Smooth muscle cell (in vitro differentiated cells): ENCODE results near the gene LTBR. TPM values are rescaled to one million over a fixed set of nuclear protein-coding genes. Genes with fewer than 3 reads are reported as not detected.

Source experiments
- DNase-seq: peaks from one replicate; lab custom pipeline; 2025; ENCODE audit not compliant: unreplicated experiment; lab: John Stamatoyannopoulos, UW
- H2AFZ ChIP-seq: fragments of 200-600 bp; sonication (generic); 2 replicates; pipeline ENCODE4 v1.6.0; 2016; ENCODE audit warnings: antibody characterized with exemption, low read depth, mild to moderate bottlenecking
- H3F3A ChIP-seq: fragments of 200-600 bp; sonication (generic); 2 replicates; pipeline ENCODE4 v1.6.0; 2017; ENCODE audit warnings: antibody characterized with exemption, low read depth
- H3K27ac ChIP-seq: fragments of 200-600 bp; sonication (generic); 2 replicates; pipeline ENCODE4 v1.5.1; 2016; ENCODE audit warnings: low read depth, mild to moderate bottlenecking
- H3K27me3 ChIP-seq: fragments of 200-600 bp; sonication (generic); 2 replicates; pipeline ENCODE4 v1.6.1; 2016; ENCODE audit warnings: low read depth, mild to moderate bottlenecking
- H3K36me3 ChIP-seq: fragments of 200-600 bp; sonication (generic); 2 replicates; pipeline ENCODE4 v1.5.1; 2016; ENCODE audit warnings: low read depth
- H3K4me1 ChIP-seq: fragments of 200-600 bp; sonication (generic); 2 replicates; pipeline ENCODE4 v1.5.1; 2016; ENCODE audit warnings: low read depth
- H3K4me2 ChIP-seq: fragments of 200-600 bp; sonication (generic); 2 replicates; pipeline ENCODE4 v1.6.0; 2016; ENCODE audit warnings: mild to moderate bottlenecking
- H3K4me3 ChIP-seq: fragments of 200-600 bp; sonication (generic); 2 replicates; pipeline ENCODE4 v1.5.1; 2016; ENCODE audit warnings: mild to moderate bottlenecking
- H3K79me2 ChIP-seq: fragments of 200-600 bp; sonication (generic); 2 replicates; pipeline ENCODE4 v1.6.0; 2016; ENCODE audit warnings: low read depth, mild to moderate bottlenecking
- H3K9ac ChIP-seq: fragments of 200-600 bp; sonication (generic); 2 replicates; pipeline ENCODE4 v1.6.0; 2016; ENCODE audit warnings: low read depth
- H3K9me3 ChIP-seq: fragments of 200-600 bp; sonication (generic); replicated peaks from 2 replicates; pipeline ENCODE4 v1.5.1; 2016; ENCODE audit warnings: low read depth
- H4K20me1 ChIP-seq: fragments of 200-600 bp; sonication (generic); 2 replicates; pipeline ENCODE4 v1.6.0; 2016; ENCODE audit warnings: low read depth
- CTCF ChIP-seq: fragments of 200-600 bp; sonication (generic); IDR thresholded peaks from 2 replicates; pipeline ENCODE4 v1.5.1; 2017; ENCODE audit warnings: borderline replicate concordance, mild to moderate bottlenecking, antibody characterized with exemption; ENCODE audit not compliant: insufficient read depth, poor library complexity, severe bottlenecking
- whole genome bisulfite sequencing: methylation state at CpG from one replicate; pipeline ENCODE4 v1.1.7; 2016; ENCODE audit warnings: low lambda C conversion rate; 5-methylcytosine and 5-hydroxymethylcytosine counted together
- polyA plus RNA-seq: library from polyadenylated mRNA; unstranded; fragments of >200 nt; fragmentation: Nextera tagmentation; extraction: Ambion mirVana; gene quantifications from 2 replicates; pipeline ENCODE4 v1.2.1, GENCODE V29; 2016
- total RNA-seq: library from RNA; depleted of rRNA; stranded (reverse); fragments of >200 nt; gene quantifications from 2 replicates; pipeline ENCODE4 v1.2.3, GENCODE V29; 2014

The LTBR gene
- total and polyA plus RNA-seq, 2 experiments from 2014 or later, result 35.1 to 72.9 TPM

GRCh38 chr12:6375269-6376078, 8.5 kb upstream of the LTBR start, which contains the start of gene SCNN1A:
Gene SCNN1A (minus strand): TSS chr12:6375563. CDS start chr12:6374783, 780 bp downstream.
- Histone ChIP-seq H2AFZ (peak within 1 kb of the TSS; percentile 6), H3K36me3 (no peaks in the 10 kb centered on the region), H3K27me3 (no peaks in the 10 kb centered on the region), H3K27ac (no peak within 1 kb of the TSS), H3K9me3 (no peaks in the 10 kb centered on the region), H3K79me2 (no peaks in the 10 kb centered on the region), H3K4me3 (no peak within 1 kb of the TSS), H3F3A (peaks cover 9% of the 10 kb centered on the region), H3K4me1 (peaks cover 51% of the 10 kb centered on the region), H4K20me1 (no peaks in the 10 kb centered on the region), H3K9ac (no peak within 1 kb of the TSS), H3K4me2 (peak within 1 kb of the TSS; percentile 13)
- 49% methylated on average over 15 of the region's 15 CpGs for WGBS
- TF ChIP-seq CTCF, result no peak
- no peak for DNase-seq

- H3K4me2 ChIP-seq, result peak overlapping the region; percentile 13
- no peaks in the 10 kb centered on the region for H4K20me1 ChIP-seq
- DNase-seq, result no peak
- H3K4me1 ChIP-seq, result peaks cover 53% of the 10 kb centered on the region
- no peaks in the 10 kb centered on the region for H3K27me3 ChIP-seq
- H3K79me2 ChIP-seq, result no peaks in the 10 kb centered on the region
- peak; percentile 30 for TF ChIP-seq CTCF
- no peak overlapping the region for H3K9ac ChIP-seq
- 35% methylated on average over 19 of the region's 19 CpGs for WGBS
- H2AFZ ChIP-seq, result peak overlapping the region; percentile 6
- H3K4me3 ChIP-seq, result no peak overlapping the region
- H3F3A ChIP-seq, result peaks cover 9% of the 10 kb centered on the region
- H3K27ac ChIP-seq, result no peak overlapping the region
- no peaks in the 10 kb centered on the region for H3K9me3 ChIP-seq
- H3K36me3 ChIP-seq, result no peaks in the 10 kb centered on the region
Measured at GRCh38 chr12:6376079-6376869, 7.7 kb upstream of the LTBR start.

GRCh38 chr12:6376870-6377666, 6.9 kb upstream of the LTBR start:
- Histone ChIP-seq H3K4me2 (peak overlapping the region; percentile 13), H3F3A (peaks cover 4% of the 10 kb centered on the region), H4K20me1 (no peaks in the 10 kb centered on the region), H3K4me3 (no peak overlapping the region), H3K36me3 (no peaks in the 10 kb centered on the region), H3K27ac (no peak overlapping the region), H3K79me2 (no peaks in the 10 kb centered on the region), H3K4me1 (peaks cover 47% of the 10 kb centered on the region), H3K27me3 (no peaks in the 10 kb centered on the region), H2AFZ (peak overlapping the region; percentile 6), H3K9me3 (no peaks in the 10 kb centered on the region), H3K9ac (no peak overlapping the region)
- no peak for DNase-seq
- no peak for TF ChIP-seq CTCF
- 73% methylated on average over 10 of the region's 10 CpGs for WGBS
